Activated B cell treated with CpG ODN at 0.5 μM for 24 hours (primary cell): ENCODE results near the gene CELF4. TPM values are rescaled to one million over a fixed set of nuclear protein-coding genes. Genes with fewer than 3 reads are reported as not detected.

Source experiments
- ATAC-seq: fragments of 200-7000 bp; cut with Tn5 transposase; one replicate; pipeline ENCODE4 v1.10.0; 2021; ENCODE audit warnings: low read depth, mild to moderate bottlenecking, moderate library complexity
- CTCF ChIA-PET: fragments of 350-600 bp; sonication (Branson Sonifier 250); formaldehyde crosslinking; loops from one replicate; lab custom pipeline; 2021; ENCODE audit warnings: antibody characterized with exemption; lab: Charles Lee
- POLR2A ChIA-PET: fragments of 350-600 bp; sonication (Branson Sonifier 250); formaldehyde crosslinking; loops from one replicate; lab custom pipeline; 2021; ENCODE audit warnings: antibody characterized with exemption; lab: Charles Lee
- DNase-seq: peaks from one replicate; pipeline ENCODE4 v3.0.0; 2022
- H3K27ac Mint-ChIP-seq: one replicate; pipeline ENCODE4 v1.8.0; 2020; ENCODE audit warnings: mixed read lengths
- H3K27me3 Mint-ChIP-seq: one replicate; pipeline ENCODE4 v1.8.0; 2021; ENCODE audit warnings: mixed read lengths
- H3K36me3 Mint-ChIP-seq: one replicate; pipeline ENCODE4 v1.8.0; 2021; ENCODE audit warnings: low read depth, mixed read lengths
- H3K4me1 Mint-ChIP-seq: one replicate; pipeline ENCODE4 v1.8.0; 2021; ENCODE audit warnings: mixed read lengths
- H3K4me3 Mint-ChIP-seq: one replicate; pipeline ENCODE4 v1.8.0; 2020; ENCODE audit warnings: mild to moderate bottlenecking, mixed read lengths
- H3K9me3 Mint-ChIP-seq: one replicate; pipeline ENCODE4 v1.8.0; 2020; ENCODE audit warnings: mixed read lengths
- intact Hi-C: fragments of 100-400 bp; cut with micrococcal nuclease; formaldehyde crosslinking; loops from one replicate; pipeline ENCODE4 v1.15.1; 2024
- total RNA-seq: library from RNA; stranded (reverse); gene quantifications from 2 replicates; pipeline ENCODE4 v1.2.3, GENCODE V29; 2022
- TF ChIP-seq, protein P1 (sequence below): fragments of 200-600 bp; IDR thresholded peaks from one replicate; pipeline ENCODE4 v1.8.0; 2022; ENCODE audit warnings: antibody characterized with exemption, mild to moderate bottlenecking

CELF4 gene
- total RNA-seq, 1 donor from 2014 or later = not detected

DNA sequence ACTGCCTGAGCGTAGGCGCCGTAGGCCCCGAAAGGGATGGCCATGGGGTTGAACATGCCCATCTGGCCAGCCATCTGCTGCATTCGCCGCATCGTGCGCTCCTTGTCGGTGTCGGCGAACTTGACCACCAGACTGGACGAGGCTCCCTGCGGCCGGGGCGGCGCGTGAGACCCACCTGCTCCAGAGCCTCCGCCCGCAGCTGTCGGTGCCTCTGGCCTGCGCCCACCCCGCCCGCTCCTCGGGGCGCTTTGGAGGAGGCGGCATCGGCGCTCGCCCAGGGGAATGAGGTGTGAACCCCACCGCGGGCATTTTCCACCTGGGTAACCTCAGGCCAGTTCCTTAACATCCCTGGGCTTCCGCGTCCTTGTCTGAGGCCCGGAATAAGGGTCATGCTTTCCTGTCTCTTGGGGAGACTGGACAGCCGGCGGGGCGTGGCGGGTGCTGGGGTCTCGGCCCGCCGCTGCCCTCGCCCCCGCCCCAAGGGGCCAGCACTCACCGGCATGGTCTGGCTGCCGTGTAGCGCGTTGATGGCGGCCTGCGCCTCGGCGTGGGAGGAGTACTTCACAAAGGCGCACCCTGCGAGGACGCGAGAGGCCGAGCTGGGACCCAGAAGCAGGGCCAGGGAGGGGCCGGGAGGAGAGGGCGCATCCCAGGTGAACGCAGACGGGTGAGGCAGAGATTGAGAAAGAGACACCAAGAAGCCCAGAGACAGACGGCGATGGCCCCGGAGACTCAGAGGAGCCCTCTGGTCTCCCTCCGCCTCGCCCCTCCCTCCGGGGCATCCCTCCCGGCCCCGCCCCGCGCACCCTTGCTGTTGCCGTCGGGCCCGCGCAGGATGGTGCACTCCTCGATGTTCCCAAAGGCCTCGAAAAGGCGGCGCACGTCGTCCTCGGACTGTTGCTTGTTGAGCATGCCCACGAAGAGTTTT, 291.0 kb downstream of the CELF4 start:
- Mint-ChIP-seq H3K36me3 (no peaks in the 10 kb centered on the region), H3K4me3 (no peak overlapping the region), H3K27me3 (peaks cover 23% of the 10 kb centered on the region), H3K27ac (no peak overlapping the region), H3K4me1 (no peaks in the 10 kb centered on the region), H3K9me3 (peaks cover 8% of the 10 kb centered on the region)
- DNase-seq (no peak), ATAC-seq (no peak)
- intact Hi-C loops = no loop called here
- POLR2A ChIA-PET = no interaction called here
- CTCF ChIA-PET = no interaction called here
- TF ChIP-seq, protein P1, sequence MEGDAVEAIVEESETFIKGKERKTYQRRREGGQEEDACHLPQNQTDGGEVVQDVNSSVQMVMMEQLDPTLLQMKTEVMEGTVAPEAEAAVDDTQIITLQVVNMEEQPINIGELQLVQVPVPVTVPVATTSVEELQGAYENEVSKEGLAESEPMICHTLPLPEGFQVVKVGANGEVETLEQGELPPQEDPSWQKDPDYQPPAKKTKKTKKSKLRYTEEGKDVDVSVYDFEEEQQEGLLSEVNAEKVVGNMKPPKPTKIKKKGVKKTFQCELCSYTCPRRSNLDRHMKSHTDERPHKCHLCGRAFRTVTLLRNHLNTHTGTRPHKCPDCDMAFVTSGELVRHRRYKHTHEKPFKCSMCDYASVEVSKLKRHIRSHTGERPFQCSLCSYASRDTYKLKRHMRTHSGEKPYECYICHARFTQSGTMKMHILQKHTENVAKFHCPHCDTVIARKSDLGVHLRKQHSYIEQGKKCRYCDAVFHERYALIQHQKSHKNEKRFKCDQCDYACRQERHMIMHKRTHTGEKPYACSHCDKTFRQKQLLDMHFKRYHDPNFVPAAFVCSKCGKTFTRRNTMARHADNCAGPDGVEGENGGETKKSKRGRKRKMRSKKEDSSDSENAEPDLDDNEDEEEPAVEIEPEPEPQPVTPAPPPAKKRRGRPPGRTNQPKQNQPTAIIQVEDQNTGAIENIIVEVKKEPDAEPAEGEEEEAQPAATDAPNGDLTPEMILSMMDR = no peak

DNA sequence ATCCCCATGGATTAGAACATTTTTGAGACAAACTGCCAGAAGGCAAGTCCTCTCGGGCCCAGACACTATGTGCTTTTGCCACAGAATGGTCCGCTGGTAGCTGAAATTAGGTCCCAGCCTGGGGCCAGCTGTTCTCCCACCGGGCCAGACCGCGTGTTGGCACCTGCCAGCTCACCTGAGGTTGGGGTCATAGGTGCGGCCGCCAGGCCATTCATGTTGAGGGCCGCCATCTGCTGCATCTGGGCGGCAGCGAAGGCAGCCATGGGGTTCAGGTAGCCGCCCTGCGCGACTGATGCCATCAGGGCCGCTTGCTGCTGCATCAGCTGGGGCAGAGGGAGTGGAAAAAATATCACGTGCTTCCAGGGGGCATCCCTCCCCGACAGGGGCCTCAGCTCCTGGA, 292.8 kb downstream of the CELF4 start:
- no peaks in the 10 kb centered on the region for H3K36me3 Mint-ChIP-seq

DNA sequence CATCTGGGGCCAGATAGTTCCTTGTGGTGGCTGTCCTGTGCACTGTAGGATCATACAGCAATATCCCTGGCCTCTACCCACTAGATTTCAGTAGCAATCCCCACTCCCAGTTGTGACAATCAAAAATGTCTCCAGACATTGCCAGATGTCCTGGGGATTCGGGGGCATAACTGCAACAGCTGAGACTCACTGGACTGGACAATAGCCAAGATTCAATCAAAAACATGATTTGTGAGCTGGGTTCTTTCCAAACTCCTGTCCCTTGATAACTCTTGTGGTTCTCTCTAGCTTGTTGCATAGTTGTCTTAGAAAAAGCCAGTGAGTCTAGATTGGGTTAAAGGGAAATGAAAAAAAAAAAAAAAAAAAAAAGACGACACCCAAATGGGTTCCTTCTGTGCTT, 293.4 kb downstream of the CELF4 start:
- H3K9me3 Mint-ChIP-seq = peaks cover 8% of the 10 kb centered on the region
- H3K4me1 Mint-ChIP-seq = no peaks in the 10 kb centered on the region
- H3K27ac Mint-ChIP-seq = no peak overlapping the region
- DNase-seq (no peak), ATAC-seq (no peak)
- TF ChIP-seq, protein P1 = no peak
- peaks cover 25% of the 10 kb centered on the region for H3K27me3 Mint-ChIP-seq
- H3K36me3 Mint-ChIP-seq = no peaks in the 10 kb centered on the region
- intact Hi-C loops = no loop called here
- H3K4me3 Mint-ChIP-seq = no peak overlapping the region
- ChIA-PET CTCF (no interaction called here), POLR2A (no interaction called here)

More for the DNA sequence above, 292.8 kb downstream of the CELF4 start:
- DNase-seq (no peak), ATAC-seq (no peak)
- CTCF ChIA-PET = no interaction called here
- Mint-ChIP-seq H3K27me3 (peaks cover 23% of the 10 kb centered on the region), H3K4me3 (no peak overlapping the region), H3K4me1 (no peaks in the 10 kb centered on the region), H3K9me3 (peaks cover 8% of the 10 kb centered on the region), H3K27ac (no peak overlapping the region)
- TF ChIP-seq, protein P1 = no peak
- POLR2A ChIA-PET = no interaction called here
- intact Hi-C loops = no loop called here

DNA sequence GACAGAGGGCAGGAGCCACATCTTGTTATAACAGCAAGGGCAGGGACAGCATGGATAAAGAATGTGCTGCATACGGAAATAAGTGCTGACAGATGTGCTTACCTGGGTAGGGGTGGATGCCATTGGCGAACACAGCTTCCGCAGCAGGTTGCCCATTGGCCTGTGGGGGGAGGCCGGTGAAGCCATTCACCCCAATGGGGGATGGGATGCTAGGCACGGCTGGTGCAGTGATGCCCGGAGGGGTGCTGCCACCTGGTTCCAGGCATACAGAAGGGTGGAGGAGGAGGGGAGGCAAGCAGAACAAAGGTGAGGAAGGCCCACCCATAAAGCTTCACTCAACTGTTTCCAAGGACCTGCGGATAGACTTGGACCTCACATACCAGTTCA, 294.9 kb downstream of the CELF4 start:
- ChIA-PET CTCF (no interaction called here), POLR2A (no interaction called here)
- intact Hi-C loops = no loop called here
- DNase-seq (no peak), ATAC-seq (no peak)
- peaks cover 18% of the 10 kb centered on the region for H3K27me3 Mint-ChIP-seq
- no peak overlapping the region for H3K27ac Mint-ChIP-seq
- H3K4me3 Mint-ChIP-seq = no peak overlapping the region
- peaks cover 2% of the 10 kb centered on the region for H3K9me3 Mint-ChIP-seq
- TF ChIP-seq, protein P1 = no peak
- H3K4me1 Mint-ChIP-seq = no peaks in the 10 kb centered on the region
- H3K36me3 Mint-ChIP-seq = no peaks in the 10 kb centered on the region

DNA sequence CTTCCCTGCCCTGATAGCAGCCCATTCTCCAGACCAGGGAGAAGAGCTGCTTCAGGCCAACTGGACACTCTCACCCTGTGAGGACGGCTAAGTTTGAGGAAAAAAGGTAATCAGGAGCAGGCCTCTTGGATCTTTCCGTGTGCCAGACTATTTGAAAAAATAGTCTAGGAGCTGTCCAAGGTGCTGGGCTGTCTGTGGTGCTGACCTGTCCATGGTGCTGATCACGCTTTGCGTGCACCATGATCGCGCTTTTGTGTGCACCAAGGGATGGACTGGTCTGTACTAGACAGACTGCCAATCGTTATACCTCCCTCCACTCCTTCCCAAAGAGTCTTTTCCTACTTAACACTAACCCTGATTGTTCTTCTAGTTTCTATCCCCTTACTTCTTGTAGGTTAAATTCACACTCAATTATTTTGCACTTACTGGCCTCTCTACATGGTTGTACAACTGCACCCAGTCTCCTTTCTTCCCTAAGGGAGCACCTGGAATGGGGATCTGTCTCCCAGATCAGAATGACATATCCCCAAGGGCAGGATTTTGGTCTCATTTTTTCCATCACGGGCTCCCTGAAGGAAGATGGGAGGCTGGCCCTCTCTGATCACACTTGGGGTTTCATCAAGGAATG, 295.4 kb downstream of the CELF4 start:
- ATAC-seq = no peak
- TF ChIP-seq, protein P1 = no peak

More for the DNA sequence above, 295.4 kb downstream of the CELF4 start:
- intact Hi-C loops = no loop called here
- ChIA-PET POLR2A (no interaction called here), CTCF (no interaction called here)
- H3K4me1 Mint-ChIP-seq = no peaks in the 10 kb centered on the region
- no peak overlapping the region for H3K4me3 Mint-ChIP-seq
- H3K36me3 Mint-ChIP-seq = no peaks in the 10 kb centered on the region
- no peak overlapping the region for H3K27ac Mint-ChIP-seq
- no peak for DNase-seq
- peaks cover 2% of the 10 kb centered on the region for H3K9me3 Mint-ChIP-seq
- peaks cover 14% of the 10 kb centered on the region for H3K27me3 Mint-ChIP-seq
